Measurements from ENCODE around the gene BCL11A. TPM values are rescaled to one million over a fixed set of nuclear protein-coding genes. Genes with fewer than 3 reads are reported as not detected.

The BCL11A gene
- total RNA-seq, 1 donor from 2014 or later = 3.6 TPM

DNA sequence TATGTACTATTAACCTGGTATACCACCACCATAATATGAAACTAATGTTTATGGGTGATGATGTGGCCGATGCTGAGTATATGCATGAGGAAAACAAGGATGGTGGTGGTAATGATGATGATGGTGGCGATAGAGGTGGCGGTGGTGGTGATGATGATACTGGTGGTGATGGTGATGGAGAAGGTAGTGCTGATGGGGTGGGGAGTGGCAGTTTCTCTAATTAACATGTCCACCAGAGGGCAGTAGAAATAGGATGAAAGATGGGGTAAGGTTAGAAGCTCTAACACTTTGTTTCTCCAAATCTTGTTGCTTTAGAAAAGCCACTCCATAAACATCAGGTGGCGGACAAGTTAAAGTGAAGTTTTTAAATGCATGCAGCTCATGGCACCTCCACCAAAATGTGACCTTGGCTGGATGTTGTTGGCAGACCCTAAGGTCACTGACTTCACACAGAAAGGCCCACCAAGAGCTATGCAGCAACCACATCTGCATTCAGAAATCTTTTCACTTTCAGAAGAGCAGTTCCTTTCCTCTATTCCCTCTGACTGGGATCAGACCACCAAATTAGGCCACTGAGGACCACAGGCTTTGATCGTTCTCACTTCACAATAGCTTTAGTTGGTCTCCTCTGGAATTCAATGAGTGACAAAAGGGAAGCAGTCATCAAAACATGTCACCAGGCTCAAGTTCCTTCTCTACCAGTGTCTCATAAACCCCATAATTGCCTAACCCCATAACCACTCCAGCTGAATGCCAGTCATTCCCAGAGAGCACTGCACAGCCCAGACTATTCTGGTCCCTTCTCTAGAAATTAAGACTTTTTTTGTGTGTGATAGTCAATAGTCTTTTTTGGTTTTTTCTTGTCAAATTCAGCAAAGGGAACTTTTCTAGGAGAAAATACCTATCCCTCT is 7.5 kb upstream of the BCL11A start:
- no peak for DNase-seq (ENCODE audit: extremely low read depth, low read depth, low spot score)

DNA sequence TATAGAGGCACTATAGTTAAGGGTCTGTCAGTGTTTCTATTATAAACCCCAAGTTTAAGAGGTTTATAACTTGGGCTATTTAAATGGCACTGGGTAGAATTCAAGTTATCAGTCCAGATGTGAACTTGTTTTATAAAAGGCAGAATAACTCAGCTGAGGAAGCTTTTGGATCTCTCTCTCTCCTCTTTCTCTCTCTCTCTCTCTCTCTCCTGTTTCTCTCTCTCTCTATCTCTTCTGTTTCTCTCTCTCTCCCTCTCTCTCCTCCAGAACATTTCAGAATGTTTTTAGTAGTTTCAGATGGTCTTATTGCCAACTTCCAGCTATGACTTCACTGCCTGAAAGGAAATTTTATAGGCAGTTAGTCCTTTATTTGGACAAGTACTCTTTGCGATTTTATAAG is 6.4 kb upstream of the BCL11A start:
- no peak for DNase-seq (ENCODE audit: extremely low read depth, low read depth, low spot score)

DNA sequence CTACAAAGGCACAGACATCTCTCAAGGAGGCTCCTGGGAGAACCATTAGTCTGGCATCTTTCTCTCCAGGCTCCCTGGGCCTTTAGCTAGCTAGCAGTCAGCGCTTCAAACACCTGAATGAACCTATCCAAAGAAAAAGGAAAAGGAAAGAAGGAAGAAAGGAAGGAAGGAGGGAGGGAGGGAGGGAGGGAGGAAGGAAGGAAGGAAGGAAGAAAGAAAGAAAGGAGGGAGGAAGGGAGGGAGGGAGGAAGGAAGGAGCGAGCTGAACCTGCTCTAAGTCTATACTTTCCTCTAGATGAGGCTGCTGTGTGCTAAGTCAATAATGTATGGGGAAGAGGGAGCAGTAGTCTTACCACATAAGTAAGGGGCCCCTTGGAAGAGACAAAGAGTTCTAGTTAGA is 5.1 kb upstream of the BCL11A start:
- DNase-seq (ENCODE audit: extremely low read depth, low read depth, low spot score) = no peak

DNA sequence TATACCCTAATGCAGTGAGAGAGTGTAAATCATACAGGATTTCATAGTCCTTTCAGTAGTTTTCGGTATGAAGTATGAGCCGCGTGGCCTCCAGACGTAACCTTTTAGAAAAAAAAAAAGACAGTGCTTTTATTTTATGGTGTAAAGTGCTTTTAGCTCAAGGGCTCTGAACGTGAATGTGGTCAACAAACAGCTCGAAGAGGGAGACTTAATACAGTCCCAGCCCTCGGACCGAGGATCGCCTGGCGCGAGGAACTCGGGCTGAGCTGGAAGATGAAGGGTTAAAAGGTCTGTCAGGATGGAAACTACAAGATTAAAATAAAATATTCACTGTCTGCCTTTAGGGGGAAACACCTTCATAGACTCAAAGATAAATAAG is 4.0 kb upstream of the BCL11A start:
- DNase-seq (ENCODE audit: extremely low read depth, low read depth, low spot score) = no peak

DNA sequence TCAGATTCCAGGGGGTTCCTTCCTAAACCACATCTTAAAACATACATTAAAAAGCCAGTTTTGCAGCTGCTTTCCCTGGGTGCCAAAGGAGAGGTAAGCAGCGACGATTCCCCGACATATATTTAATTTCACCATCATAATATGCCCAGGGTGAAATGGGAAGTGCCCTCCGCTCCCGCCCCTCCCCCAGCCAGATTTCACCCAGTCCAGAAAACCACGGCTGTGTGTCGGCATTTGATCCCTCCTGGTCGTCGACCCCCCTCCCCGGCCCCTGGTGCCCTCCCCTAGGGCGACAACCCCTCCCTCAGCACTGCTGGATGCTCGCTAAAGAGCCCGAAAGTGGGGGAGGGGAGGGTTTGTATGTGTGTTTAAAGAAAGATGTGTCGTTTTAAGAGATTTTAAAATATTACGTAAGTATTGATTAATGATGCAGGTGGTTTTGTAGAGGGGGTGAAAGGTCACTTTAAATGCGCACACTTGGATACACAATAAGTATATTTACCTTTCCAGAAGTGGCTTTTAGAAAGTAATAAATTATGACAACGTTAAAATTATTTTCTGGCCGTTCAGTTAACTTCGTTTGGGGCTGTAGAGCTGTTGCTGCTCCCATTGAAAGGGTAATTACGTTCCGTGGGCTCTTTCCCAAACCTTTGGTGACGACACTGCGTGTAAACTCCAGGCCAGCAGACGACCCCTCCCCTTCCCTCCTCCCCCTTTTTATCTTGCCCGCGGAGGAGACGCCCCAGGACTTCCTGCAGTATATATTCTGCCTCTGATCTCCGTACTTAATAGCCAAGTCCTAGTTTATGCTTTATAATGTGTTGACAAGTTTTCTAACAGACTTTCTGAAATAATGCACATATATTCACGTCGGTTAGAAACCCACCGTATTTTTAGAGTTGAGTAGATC is 3.4 kb upstream of the BCL11A start:
- DNase-seq (ENCODE audit: extremely low read depth, low read depth, low spot score) = no peak

DNA sequence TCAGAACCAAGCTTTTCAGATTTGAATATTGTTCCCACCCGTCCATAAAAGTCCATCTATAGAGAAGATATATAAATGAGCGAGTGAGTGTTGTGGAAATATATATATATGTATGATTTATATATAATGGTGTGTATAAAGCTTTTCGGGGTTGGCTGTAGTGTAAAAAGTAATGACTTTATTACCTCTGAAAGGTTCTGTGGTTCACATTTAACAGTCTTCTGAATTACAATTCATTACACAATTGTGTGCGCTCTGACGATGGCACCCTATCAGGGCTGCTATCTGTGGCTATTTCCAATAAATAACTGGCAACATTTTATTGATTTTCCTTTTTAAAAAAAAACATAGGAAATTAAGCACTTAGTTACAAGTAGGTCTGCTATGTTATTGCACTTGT is 2.7 kb upstream of the BCL11A start:
- no peak for DNase-seq (ENCODE audit: extremely low read depth, low read depth, low spot score)

DNA sequence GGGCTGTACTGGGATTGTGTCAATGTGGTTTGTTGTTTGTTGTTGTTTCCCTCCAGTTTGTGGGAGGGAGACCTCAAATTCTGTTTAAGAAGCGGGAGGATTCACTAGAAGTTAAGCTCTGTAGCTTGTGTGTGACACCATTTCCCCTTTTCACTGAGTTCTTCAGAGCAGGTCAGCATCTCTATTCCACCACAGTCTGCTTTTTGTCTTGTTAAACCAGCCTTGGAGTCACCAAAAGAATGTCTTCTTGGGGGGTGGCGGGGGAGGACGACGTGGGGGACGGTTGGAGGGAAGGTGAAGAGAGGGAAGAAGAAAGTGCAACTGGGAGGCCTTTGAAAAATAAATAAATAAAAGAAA is 2.3 kb upstream of the BCL11A start:
- DNase-seq (ENCODE audit: extremely low read depth, low read depth, low spot score) = no peak

DNA sequence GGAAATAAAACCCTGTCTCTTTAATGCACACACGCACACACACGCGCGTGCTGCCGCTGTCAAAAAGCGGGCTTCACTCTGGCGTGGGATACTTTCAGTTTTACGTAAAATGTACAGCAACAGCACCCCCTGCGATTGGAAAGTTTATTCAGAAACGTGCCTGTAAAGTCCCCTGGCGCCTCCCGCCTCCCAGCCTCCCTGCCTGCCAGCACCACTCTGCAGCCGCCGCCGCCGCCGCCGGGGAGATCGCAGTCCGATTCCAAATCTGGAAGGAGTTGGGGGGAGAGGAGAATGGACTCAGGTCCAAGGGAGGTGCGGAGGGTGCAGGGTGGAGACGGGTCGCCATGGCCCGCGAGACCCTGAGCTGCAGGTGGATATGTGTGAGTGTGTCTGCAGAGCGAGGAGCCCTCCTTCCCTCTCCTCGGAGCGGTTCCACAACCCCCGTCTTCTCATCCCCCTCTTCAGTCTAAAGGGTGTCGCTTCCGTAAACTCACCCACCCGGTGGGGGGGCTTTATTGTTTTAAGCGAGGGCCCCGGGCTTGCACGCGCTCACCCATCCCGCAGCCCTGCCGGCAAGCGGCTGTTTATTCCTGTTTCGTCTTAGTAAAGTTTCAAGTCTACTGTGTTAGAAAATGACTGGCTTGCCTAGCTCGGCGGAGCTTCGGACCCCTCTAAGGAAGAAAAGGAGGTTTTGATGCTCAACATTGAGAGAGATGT is 1.8 kb upstream of the BCL11A start:
- DNase-seq (ENCODE audit: extremely low read depth, low read depth, low spot score) = no peak

DNA sequence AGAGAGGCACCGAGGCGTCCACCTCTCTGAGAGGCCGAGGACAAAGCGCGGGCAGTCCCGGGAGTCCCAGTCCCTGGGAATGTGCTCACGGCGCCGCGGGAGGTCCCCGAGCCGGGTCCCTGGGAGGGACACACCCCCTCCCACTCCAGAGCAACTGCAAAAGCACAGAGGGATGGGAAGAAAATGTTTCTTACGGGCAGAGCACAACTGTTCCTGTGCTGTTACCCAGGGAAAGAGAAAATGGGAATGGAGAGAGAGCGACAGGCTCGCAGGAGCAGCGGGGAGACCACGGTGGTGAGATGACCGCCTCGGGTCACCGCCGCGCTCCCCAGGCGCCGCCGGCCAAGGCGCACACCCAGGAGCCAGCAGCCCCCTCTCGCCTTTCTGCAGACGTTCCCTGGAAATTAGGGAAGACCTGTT is 1.2 kb upstream of the BCL11A start:
- DNase-seq (ENCODE audit: extremely low read depth, low read depth, low spot score) = no peak

DNA sequence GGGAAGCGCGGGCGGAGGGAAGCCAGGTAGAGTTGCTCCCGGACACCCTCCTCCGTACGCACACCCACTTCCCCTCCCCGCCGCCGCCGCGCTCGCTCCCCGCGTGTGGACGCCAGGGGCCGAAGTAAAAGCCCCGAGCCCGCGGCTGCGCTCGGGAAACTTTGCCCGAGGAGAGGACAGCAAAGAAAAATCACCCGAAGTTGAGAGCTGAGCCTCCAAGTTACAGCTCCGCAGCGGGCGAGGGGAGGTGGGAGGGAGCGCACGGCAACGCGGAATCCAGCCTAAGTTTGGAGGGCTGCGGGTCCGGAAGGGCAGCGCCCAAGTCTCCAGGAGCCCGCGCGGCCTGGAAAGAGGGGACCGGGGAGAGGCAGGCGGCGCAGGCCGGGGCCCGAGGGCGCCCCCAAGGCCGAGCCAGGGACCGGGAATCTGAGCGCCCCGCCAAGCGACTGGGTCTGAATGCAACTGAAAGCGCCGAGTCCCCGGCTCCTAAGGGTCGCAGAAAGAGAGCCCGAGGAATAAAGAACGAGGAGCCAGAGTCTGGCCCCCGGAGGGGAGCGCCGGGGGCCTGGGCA is 706 bp upstream of the BCL11A start:
- DNase-seq (ENCODE audit: extremely low read depth, low read depth, low spot score) = no peak

DNA sequence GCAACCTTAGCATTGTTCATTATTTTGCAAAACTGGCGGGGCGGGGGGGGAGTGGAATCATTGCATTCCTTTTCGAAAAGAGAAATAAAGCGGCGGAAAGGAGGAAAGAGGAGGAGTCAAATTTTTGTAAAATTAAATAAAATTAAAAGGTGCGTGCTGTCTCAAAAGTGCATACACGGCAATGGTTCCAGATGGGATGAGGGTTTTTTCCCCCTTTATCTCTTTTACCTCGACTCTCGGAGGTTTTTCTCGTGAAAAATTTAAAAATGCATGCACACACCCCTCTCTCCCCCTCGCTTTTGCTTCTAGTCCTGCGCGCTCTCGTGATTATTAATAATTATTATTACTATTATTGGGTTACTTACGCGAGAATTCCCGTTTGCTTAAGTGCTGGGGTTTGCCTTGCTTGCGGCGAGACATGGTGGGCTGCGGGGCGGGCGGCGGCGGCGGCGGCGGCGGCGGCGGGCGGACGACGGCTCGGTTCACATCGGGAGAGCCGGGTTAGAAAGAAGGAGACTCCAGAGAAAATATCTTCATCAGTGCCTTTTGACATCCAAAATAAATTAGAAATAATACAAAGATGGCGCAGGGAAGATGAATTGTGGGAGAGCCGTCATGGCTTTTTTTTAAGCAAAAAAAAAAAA is 481 bp downstream of the BCL11A start:
- DNase-seq (ENCODE audit: extremely low read depth, low read depth, low spot score) = no peak

DNA sequence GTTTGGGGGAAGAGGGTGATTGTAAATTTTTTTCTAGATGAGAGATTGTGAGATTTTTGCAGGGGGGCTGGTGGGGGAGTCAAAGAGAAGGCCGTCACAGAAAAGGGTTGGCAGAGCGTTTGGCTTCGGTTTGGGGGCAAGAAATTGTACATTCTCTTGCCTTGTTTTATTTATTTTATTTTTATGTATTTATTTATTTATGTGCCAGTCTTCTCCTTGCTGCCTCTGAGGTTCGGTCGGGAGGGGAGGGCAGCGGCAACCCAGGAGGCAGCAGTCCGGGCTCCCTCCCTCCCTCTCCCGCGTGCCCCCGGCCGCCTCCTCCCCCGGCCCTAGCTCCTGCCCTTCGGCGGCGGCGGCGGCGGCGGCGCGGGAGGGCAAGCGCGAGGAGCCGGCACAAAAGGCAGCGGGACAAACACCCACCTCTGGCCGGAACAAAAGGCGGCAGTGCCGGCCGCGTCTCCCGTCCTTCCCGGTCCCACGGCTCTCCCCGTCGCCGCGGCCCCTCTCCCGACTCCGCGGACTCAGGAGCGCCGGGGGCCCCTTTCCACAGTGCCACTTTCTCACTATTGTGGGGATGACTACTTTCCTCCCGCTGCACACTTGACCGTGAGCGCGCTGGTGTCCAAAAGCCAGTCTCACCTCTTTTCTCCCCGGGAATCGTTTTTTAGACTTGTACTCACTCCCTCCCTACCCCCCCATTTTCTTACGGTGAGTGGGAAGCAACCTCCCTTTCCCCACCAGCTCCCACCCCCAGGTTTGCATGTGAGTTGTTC is 1.2 kb downstream of the BCL11A start:
- no peak for DNase-seq (ENCODE audit: extremely low read depth, low read depth, low spot score)

DNA sequence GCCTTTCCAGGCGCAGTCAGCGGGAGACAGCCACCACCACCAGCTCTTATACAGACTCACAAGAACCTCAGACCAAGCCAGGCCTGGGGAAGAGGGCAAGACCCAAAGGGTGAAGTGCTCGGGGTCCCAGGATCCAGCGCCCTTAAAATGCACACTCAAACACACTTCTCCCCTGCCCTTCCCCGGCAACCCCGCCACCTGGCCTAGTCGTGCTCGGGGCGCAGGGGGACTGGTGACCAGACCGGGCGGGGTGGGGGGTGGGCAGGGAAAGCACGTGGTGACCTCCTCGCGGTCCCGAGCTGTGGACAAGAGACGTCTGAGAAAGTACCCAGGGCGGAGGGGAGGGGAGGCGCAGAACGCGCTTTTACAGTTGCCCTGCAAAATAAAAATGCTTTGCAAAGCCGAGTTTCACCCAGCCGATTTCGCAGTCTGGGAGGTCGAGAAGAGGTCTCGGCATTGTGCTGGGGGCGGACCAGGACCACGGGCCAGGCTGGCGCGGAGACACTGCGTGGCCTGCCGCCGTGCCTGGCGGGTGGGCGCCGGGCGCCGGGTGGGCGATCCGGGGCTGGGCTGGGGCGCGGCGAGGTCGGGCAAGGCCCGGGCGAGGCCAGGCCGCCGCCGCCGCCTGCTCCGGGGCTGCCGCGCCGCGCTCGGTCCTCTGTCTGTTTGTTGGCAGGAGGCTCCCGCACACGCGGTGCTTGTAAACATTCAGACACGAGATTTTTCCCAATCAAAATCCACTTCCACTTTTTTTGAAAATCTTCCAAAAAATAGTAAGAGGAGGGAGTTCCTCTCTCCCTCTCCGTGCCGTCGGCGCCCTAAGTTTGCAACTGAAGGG is 2.0 kb downstream of the BCL11A start:
- no peak for DNase-seq (ENCODE audit: extremely low read depth, low read depth, low spot score)

DNA sequence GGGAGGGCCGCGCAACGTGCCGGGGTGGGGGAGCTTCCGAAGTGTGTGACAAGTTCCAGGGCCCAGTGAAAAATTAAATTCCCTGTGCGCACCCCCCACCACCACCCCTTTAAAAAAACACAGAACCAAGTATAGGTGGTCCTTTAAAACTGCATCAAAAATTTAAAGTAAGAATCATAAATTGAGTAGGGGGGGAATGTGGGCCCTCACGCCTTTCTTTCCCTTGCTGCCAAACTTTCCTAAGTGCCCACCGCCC is 2.5 kb downstream of the BCL11A start:
- DNase-seq (ENCODE audit: extremely low read depth, low read depth, low spot score) = no peak

DNA sequence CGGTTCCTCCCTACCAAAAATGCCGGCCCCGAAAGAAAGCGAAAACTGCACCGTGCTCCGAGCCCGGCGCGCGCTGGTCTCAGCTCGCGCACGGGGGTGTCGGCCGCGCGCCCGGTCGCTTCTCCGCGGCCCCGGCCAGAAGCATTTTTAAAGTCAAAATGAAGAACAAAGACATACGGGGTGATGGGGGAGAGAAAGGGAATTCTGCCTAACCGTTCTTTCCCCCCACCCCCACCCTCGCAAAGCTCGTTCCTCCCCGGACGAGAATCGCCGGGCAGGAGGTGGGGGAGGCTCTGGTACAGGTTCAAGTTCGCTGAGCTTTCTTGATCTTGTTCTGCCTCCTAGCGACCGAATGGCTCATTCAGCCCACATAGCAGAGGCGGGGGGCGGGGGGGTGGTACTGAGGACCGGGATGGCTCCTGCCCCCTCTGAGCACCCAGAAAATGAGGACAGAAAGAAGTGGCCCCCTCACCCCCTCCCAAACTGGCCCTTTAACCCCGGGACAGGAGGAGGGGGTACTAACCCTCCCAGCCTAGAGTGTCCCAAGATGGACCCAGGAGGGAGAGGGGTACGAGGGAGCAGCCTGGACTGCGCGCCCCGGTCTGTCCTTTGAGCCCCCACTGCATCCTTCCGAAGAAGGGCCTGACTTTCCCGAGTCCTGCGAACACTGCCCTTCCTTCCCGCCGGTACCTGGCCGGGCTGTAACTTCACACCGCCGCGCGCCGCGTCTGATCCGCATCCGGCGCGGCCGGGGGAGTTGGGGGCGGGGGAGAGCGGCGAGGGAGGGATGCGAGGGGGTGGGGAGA is 3.1 kb downstream of the BCL11A start:
- no peak for DNase-seq (ENCODE audit: extremely low read depth, low read depth, low spot score)

DNA sequence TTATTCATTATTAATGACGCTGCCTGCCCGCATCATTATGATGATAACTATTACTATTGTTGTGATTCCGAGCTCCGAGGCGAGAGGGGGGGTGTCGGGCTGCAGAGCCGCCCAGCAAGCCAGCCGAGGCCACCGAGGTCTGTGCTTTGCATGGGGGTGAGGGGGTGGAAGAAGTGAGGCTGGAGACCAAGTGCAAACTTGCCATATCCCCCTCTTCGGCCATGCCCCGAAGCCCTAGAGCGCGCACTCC is 3.6 kb downstream of the BCL11A start:
- no peak for DNase-seq (ENCODE audit: extremely low read depth, low read depth, low spot score)

DNA sequence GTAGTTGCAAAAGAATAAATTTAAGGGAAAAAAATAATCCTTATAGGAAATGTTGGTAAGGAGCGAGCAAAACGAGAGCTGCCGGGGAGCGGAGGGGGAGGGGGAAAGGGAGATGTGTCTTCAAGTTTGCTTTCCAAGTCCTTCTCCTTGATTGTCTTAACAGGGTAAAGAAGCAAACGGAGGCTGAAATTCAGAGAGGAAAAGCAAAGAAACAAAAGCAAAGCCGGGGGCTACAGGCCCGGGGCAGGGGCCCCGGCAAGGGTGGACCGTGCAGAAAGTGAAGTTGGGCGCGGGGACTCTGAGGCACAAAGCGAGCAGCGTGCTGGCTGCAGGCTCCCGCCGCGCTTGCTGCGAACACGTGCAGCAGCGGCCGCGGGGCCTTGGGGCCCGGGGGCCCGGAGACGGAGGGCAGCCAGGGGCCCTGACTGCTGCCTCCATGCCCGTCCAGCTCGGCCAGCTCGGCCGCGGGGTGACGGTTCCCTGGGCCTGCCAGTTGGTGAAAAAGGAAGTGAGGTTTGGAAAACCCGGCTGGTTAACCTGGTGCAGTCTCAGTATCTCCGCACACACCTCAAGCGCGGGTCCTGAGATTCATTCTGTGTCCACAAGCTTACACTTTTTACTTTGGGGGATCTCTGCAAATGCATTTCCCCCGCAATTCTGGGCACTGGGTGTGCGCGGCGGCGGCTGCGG is 4.1 kb downstream of the BCL11A start:
- no peak for DNase-seq (ENCODE audit: extremely low read depth, low read depth, low spot score)

DNA sequence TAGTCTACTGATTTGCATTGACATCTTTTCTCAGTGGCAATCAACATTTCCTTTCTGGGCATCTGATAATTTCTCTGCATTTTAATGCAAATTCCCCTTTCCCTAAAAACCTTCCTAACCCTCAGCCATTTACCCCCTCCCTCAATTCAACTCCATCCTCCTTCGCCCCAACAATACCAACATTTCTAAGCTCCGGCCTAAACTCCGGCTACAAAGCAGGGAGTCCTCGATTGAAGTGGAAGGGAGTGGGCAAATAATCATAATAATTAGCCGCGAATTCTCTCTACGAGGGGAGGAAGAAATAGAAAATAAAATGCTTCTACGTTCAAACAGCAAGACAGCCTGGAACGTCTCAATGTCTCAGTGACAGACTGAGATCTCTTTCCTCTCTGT is 4.6 kb downstream of the BCL11A start:
- no peak for DNase-seq (ENCODE audit: extremely low read depth, low read depth, low spot score)
